H1 (cell line): ENCODE results near the gene FLRT1. TPM values are rescaled to one million over a fixed set of nuclear protein-coding genes. Genes with fewer than 3 reads are reported as not detected.

Experiments
- CHD7 ChIP-seq: fragments of 300-600 bp; sonication (generic); IDR thresholded peaks from 2 replicates; pipeline ENCODE4 v1.7.1; 2012; ENCODE audit warnings: low read length, moderate library complexity, mild to moderate bottlenecking, inconsistent platforms; ENCODE audit not compliant: insufficient replicate concordance
- CREB1 ChIP-seq: IDR thresholded peaks from 2 replicates; pipeline ENCODE4 v1.6.1; 2012; ENCODE audit warnings: inconsistent platforms
- EP300 ChIP-seq, 2 experiments: IDR thresholded peaks; 1 replicate in 1 of 2; 2 replicates in 1 of 2; pipeline ENCODE4 v1.6.1; 2011 to 2012; ENCODE audit warnings: low read depth in 2 of 2, low read length in 2 of 2, mild to moderate bottlenecking in 2 of 2, borderline replicate concordance in 1 of 2, inconsistent platforms in 1 of 2, moderate library complexity in 1 of 2
- FOSL1 ChIP-seq: IDR thresholded peaks from 2 replicates; pipeline ENCODE4 v1.6.1; 2011; ENCODE audit warnings: mild to moderate bottlenecking, low read depth, low read length, moderate library complexity; ENCODE audit not compliant: insufficient read depth
- JUN ChIP-seq: IDR thresholded peaks from 2 replicates; pipeline ENCODE4 v1.6.1; 2011; ENCODE audit warnings: low read depth, mild to moderate bottlenecking, improper control_type of control experiment, low read length
- NRF1 ChIP-seq: IDR thresholded peaks from 2 replicates; pipeline ENCODE4 v1.6.1; 2011; ENCODE audit warnings: mild to moderate bottlenecking, low read depth, low read length, improper control_type of control experiment
- POU5F1 ChIP-seq: IDR thresholded peaks from 2 replicates; pipeline ENCODE4 v1.6.1; 2011; ENCODE audit warnings: low read depth, mild to moderate bottlenecking, low read length, moderate library complexity
- RBBP5 ChIP-seq: IDR thresholded peaks from 2 replicates; pipeline ENCODE4 v1.7.1; 2012; ENCODE audit warnings: low read depth, mild to moderate bottlenecking, inconsistent platforms, low read length, moderate library complexity, borderline replicate concordance
- SIX5 ChIP-seq: IDR thresholded peaks from 2 replicates; pipeline ENCODE4 v1.6.1; 2011; ENCODE audit warnings: mild to moderate bottlenecking, low read depth, low read length
- SP4 ChIP-seq: IDR thresholded peaks from 2 replicates; pipeline ENCODE4 v1.6.1; 2012; ENCODE audit warnings: low read length, inconsistent platforms
- TEAD4 ChIP-seq: IDR thresholded peaks from 2 replicates; pipeline ENCODE4 v1.6.1; 2012; ENCODE audit warnings: low read depth, low read length, inconsistent platforms, mixed read lengths
- polyA plus RNA-seq, 7 experiments: library from polyadenylated mRNA; depleted of rRNA in 3 of 7; stranded (reverse) in 5 of 7; unstranded in 2 of 7; fragments of >200 nt in 5 of 7; fragments of 200-250 nt in 2 of 7; gene quantifications; 1 replicate in 5 of 7; 2 replicates in 1 of 7; 4 replicates in 1 of 7; pipeline versions ENCODE4 v1.2.1 to v1.2.3, GENCODE V29; 2011 to 2013; ENCODE audit warnings: missing spikeins in 2 of 7, mixed read lengths in 2 of 7
- total RNA-seq: library from RNA; stranded (reverse); fragmentation: NEBNext Ultra II Directional; extraction: Animal tissue kit (Norgen Biotek cat#: 25700); gene quantifications from 2 replicates; pipeline ENCODE4 v1.2.1, GENCODE V29; 2021

FLRT1 gene
- total and polyA plus RNA-seq, 2 of the 8 experiments (the other 6 are each of a cell fraction or from before 2014, with no cell fraction given): 0.14 to 0.28 TPM

DNA sequence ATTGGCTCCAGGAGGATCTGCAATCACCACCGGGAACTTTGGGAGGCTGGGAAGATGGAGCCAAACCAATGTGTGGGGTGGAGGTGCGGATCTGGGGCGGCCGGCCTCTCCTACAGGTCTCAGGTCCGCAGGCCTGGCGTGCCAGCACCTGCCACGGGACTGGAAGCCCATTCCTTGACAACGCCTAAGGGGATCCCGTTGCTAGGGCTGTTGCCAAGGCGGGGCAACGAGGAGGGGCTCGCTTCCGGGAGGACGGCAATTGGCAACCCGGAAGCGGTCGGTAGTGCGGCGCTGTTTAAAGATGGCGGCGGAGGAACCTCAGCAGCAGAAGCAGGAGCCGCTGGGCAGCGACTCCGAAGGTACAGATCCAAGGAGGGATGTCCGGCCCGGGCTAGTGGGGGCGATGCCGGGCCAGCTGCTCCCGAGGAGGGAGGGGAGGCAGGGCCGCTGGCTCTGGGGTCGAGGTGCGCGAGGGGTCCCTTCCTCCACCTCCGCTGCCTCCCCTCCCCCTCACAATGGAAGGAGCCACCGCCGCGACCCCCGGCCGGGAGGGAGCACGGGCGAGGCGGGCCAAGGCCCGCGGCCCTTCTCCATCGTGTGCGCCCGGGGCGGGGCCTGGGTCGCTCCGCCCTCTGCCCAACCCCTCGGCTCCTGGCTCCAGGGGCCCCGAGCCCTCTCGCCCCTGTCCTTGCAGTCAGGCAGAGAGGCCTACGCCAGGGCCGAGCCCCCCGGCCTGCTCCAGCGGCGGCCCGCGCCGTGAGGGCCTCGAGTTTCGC lies 49.4 kb upstream of the FLRT1 start, which contains the start of gene OTUB1 (continued):
- no peak for TF ChIP-seq FOSL1
- TF ChIP-seq CREB1: no peak
- no peak for TF ChIP-seq JUN
- no peak for TF ChIP-seq CHD7
- no peak for TF ChIP-seq SIX5
- TF ChIP-seq TEAD4: no peak
- no peak for TF ChIP-seq POU5F1
- TF ChIP-seq SP4: 0 out of 2 replicates have a peak, but pooled peaks have one; percentile 36
- TF ChIP-seq RBBP5: 0 out of 2 replicates have a peak, but pooled peaks have one; percentile 69
- TF ChIP-seq NRF1: no peak
- no peak for TF ChIP-seq EP300 (IDR thresholded peaks at IDR 0.05; ENCODE audit: borderline replicate concordance in 1 of 2, low read depth in 2 of 2, low read length in 2 of 2)
